ENCODE data around the gene ST3GAL3.

DNA sequence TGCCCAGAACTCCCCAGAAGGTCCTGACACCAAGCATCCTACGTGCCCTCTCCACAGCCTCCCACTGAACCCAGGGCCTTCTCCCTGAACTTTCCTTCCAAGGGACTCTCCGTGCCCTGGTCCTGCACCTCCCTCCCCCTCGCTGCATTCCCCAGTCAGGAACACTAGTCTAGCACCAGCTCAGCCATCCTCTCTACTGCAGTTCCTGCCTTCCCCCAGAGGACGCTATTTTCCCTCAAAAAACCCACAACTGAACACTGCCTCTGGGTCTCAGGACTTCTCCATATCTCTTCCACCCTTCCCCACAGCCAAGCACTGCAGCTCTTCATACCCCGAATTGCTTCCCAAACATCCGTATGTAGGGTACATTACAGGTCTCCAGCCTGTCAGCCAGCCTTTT is 213.7 kb downstream of the ST3GAL3 start:
- TF ChIP-seq CREB1 (CRISPR knock-in tag; IDR thresholded peaks at IDR 0.05) (no peak), CTCF (IDR thresholded peaks at IDR 0.05) (no peak), CREM (CRISPR knock-in tag; IDR thresholded peaks at IDR 0.05) (no peak), ZBTB21 (CRISPR knock-in tag; IDR thresholded peaks at IDR 0.05; ENCODE audit: borderline replicate concordance) (no peak), AR (CRISPR knock-in tag; IDR thresholded peaks at IDR 0.05) (no peak)

Data from WTC11 (cell line).